Fibroblast of mammary gland (primary cell): ENCODE measurements around the gene ZNF804B.

Experiments
- DNase-seq: peaks from one replicate; pipeline ENCODE4 v3.0.0-alpha.2; 2010; ENCODE audit warnings: low read depth
- H3K4me3 ChIP-seq: 2 replicates; pipeline ENCODE4 v1.5.1; 2011; ENCODE audit warnings: low read depth, mild to moderate bottlenecking, low read length, moderate library complexity; ENCODE audit not compliant: control insufficient read depth
- CTCF ChIP-seq: conservative IDR thresholded peaks from 2 replicates; pipeline ENCODE4 v1.5.1; 2011; ENCODE audit warnings: low read depth, low read length, inconsistent platforms; ENCODE audit not compliant: control insufficient read depth, insufficient read depth

ZNF804B gene

DNA sequence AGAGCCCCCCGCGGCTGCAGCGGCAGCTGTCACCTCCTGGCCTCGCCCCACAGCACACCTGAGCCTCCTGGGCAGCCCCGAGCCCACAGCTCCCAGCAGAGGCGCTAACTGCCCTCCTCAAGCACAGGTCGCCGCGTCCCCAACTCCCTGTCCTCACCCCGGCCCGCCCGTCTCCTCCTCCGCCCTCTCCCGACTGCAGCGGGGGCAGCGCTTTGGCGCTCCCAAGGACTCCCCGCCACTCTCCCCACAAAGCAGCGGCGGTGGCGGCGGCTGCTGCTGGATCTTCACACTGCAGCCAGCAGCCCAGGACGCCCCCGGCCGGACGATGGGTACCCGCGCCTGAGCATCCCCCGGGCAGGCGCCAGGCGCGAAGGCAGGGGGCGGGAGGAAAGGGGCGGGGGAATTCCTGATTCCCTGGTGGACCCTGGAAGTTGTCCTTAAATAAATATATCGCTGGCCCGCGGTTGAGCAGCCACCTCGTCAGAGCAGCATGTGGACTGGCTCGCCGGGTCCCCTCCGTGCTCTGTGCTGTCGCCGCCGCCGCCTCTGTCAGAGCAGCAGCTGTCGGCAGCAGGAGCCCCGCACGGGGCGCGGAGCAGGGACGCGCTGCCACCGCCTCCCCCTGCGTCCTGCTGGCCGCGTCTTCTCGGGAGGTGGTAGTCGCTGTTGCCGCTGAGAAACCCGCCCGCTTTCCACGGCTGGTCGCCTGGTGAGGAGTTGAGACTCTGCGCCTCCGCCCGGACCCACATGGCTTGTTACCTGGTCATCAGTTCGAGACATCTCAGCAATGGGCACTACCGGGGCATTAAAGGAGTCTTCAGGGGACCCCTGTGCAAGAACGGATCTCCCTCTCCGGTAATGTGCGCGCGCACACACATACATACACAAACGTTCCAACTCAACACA, at the start of gene ZNF804B:
Gene ZNF804B (plus strand): TSS at position 471 of the 906 bp plus-strand sequence. CDS start 277 bp downstream, at position 748.
- no peak for DNase-seq
- no peak within 1 kb of the TSS for H3K4me3 ChIP-seq
- TF ChIP-seq CTCF, result no peak

- no peak for DNase-seq
- TF ChIP-seq CTCF, result no peak
- no peak overlapping the region for H3K4me3 ChIP-seq
Measured at GRCh38 chr7:88735920-88736319, 23.6 kb upstream of the ZNF804B start.

DNA sequence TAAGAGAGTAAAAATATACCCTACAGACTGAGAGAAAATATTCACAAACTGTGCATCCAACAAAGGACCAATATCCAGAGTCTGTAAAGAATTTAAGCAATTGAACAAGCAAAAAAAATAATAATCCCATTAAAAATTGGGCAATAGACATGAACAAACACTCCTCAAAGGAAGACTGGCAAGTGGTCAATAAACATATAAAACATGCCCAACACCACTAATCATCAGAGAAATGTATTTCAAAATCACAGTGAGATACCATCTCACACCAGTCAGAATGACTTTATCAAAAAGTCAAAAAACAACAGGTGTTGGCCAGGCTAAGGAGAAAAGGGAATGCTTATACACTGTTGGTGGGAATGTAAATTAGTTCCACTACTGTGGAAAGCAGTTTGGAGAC, 21.9 kb upstream of the ZNF804B start:
- no peak for DNase-seq
- no peak for TF ChIP-seq CTCF
- no peak overlapping the region for H3K4me3 ChIP-seq

DNA sequence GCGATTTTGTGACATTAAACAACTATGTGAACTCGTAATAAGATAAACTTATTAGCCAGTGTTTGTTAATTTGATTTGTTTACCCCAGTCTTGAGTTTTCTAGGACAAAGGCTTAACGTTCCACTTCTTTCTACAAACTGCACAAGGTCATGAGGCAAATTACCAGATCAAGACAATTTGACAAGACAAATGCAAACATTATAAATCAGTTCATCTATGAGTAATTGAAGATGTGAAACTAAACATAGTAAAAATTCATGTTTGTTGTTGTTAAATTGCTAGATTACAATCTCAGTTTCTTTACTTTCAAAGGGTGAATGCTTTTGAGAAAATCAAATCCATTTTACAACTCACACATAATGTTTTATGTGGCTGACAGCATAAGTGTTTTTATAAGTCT, 13.4 kb upstream of the ZNF804B start:
- no peak for DNase-seq
- H3K4me3 ChIP-seq, result no peak overlapping the region
- no peak for TF ChIP-seq CTCF

- TF ChIP-seq CTCF, result no peak
- H3K4me3 ChIP-seq, result no peak overlapping the region
- DNase-seq, result no peak
Measured at GRCh38 chr7:88756802-88757201, 2.7 kb upstream of the ZNF804B start.

DNA sequence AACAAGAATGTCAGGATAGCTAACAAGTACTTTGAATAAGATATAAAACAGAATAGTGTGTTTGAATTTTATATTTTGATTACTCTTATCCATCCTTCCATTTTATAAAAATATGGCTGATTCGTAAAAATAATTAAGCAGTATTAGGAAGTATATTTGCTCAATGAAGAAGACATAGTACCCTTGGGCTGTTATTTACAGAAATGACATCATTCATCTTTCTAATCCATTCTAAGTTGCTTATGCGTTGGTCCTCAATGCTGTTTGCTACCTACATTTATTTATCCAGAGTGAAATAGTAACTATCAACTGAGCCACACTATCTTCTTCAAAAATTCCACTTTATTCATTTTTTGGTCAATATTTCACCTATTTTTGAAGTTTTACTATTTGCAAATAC, 2.1 kb upstream of the ZNF804B start:
- DNase-seq, result no peak
- H3K4me3 ChIP-seq, result no peak overlapping the region
- TF ChIP-seq CTCF, result no peak
